GM12873 (cell line): Measurements from ENCODE around the gene CAMK1D.

Experiments used
- TF ChIP-seq, protein P1 (sequence below): IDR thresholded peaks from 2 replicates; pipeline ENCODE4 v1.5.1; 2012; ENCODE audit warnings: low read depth, mild to moderate bottlenecking, moderate library complexity, low read length, control low read depth; ENCODE audit not compliant: insufficient read depth; ENCODE audit errors: missing control alignments

The CAMK1D gene

DNA sequence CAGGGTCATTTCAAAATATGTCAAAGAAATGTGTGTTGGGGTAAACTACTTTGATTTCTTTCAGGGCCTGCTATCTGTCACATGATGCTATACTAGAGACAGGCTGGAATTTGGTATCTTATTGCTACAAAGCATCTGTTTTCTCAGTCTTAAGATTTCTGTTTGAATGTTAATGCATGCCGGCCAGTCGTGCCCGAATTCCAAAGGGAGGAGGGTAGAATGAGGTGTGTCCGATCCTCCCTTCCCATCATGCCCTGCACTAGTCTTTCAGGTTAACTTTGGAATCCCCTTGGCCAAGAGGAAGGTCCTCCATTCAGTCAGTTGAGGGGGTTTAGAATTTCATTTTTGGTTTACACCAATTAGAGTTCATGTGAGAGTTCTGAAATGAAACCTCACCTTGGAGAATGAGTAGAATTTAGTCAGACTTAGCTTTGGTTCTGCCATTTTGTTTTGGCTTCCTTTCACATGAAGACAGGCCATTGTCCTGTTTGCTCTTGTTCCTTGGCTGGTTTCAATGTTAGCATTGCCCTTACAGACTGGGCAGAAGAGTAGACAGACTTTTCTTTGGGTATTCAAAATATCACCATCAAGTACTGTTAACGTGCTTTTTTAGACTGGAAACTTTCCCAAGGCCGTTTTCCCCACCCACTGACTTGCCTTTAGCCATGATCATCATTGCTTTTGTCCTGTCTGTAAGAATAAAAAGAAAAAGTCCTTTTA lies 95.8 kb downstream of the CAMK1D start:
- TF ChIP-seq, protein P1, sequence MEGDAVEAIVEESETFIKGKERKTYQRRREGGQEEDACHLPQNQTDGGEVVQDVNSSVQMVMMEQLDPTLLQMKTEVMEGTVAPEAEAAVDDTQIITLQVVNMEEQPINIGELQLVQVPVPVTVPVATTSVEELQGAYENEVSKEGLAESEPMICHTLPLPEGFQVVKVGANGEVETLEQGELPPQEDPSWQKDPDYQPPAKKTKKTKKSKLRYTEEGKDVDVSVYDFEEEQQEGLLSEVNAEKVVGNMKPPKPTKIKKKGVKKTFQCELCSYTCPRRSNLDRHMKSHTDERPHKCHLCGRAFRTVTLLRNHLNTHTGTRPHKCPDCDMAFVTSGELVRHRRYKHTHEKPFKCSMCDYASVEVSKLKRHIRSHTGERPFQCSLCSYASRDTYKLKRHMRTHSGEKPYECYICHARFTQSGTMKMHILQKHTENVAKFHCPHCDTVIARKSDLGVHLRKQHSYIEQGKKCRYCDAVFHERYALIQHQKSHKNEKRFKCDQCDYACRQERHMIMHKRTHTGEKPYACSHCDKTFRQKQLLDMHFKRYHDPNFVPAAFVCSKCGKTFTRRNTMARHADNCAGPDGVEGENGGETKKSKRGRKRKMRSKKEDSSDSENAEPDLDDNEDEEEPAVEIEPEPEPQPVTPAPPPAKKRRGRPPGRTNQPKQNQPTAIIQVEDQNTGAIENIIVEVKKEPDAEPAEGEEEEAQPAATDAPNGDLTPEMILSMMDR, result no peak

DNA sequence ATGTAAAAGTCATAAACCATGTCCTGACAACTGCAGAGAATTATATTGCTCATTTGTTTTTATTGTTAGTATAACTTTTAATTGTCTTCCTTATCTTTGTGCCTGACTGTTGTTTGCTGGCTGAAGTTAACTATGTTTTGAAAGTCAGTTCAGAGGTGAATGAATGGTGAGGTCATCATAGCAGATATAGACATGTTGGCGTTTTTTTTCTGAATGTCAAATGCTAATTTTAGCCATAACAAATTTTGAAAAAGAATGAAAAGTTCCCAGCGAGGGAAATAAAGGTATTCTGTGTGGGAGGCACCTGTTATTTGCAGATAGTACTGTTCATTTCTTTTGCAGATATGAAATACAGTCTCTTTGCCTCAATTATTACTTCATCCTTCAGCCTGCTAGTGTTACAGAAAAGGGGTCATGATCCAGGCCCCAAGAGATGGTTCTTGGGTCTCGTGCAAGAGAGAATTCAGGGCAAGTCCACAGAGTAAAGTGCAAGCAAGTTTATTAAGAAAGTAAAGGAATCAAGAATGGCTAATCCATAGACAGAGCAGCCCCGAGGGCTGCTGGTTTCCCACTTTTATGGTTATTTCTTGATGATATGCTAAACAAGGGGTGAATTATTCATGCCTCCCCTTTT lies 96.5 kb downstream of the CAMK1D start:
- TF ChIP-seq, protein P1, result no peak

DNA sequence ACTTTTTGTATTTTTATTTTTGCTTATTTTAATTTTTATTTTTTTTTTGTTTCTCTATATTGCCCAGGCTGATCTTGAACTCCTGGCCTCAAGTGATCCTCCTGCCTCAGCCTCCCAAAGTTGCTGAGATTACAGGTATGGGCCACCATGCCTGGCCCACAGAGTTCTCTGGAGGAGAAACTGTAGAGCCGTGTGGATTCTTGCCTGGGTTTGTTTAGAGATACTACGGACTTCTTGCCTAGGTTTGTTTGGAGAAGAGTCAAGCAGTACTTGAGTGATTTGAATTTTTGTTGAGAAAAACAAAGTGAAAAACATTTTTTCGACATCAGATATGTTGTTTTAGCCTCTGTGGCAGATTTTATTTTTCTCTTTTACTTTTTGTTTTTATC lies 99.0 kb downstream of the CAMK1D start:
- TF ChIP-seq, protein P1, result no peak

DNA sequence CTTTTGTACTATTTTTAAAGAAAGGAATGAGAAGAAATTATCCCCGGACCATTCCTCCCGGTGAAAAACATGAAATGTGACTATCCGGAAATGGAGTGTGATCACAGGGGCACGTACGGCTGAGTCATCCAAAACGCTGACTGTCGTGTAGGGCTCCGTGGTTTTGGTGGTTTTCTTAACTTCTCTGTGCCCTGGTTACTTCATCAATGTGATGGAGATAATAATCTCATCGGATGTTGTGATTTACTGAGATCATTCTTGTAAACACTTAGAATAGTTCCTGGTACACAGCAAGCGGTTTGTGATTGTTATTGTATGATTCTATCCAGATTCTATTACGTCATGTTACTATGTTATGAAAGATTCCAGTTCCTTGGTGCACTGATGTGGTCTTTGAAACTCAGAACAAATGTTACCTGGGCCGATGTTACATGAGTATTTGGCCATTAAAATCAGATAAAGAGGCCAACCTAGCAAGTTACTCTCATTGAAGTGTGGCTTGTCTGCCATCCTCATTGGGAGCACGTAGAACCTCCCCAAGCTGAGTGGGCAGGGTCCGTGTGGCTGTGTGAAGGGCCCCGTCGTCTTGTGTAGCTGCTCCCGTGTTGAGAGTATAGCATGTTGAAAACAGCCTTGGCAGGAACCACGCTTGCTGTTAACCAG lies 99.5 kb downstream of the CAMK1D start:
- TF ChIP-seq, protein P1, result no peak

DNA sequence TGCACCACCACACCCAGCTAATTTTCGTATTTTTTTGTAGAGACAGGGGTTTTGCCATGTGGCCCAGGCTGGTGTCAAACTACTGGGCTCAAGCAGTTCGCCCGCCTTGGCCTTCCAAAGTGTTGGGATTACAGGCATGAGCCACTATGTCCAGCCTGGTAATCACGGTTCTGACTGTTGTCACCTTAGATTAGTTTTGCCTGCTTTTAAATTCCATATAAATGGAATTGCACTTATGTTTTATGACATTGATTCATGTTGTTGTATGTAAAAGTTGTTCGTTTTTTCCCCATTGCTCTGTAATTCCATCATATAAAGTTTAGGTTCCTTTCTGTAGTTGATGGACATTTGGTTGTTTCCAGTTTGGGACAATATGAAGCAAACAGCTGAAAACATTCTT lies 106.0 kb downstream of the CAMK1D start:
- TF ChIP-seq, protein P1, result no peak

DNA sequence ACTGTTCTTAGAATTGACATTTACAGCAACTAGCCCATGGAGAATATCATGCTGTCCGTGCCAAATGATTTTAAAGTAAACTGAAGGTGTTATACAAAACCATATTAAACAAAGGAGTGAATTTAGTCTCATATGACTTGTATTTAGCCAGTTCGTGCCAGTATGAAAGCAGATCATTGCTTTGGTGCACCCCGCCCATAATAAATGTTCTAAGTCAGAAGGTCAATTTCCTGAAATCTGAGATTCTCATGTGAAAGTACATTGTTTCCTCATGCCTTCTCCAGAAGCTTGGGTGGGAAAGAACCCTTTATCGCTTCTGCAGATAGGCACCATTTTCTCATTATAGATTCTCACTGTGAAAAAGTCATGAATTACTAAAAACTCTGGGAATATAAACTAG lies 106.4 kb downstream of the CAMK1D start:
- TF ChIP-seq, protein P1, result no peak

DNA sequence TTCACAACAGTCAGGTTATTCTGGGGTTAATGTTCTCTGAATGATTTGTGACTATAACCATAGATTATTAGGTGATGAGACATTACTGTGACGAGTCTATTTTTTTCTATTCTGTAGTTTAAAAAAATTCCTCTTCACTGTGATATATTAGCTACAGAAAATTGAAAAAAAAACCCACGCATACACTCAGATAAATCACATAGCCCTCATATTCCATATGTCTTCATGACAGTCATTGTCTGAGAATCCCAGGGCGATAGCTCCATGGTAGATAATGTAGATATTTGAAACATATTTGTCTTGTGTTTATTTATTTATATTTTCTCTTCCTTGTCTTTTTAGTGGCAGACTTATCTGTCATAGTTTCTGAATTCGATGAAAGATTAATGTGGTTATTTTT lies 110.0 kb downstream of the CAMK1D start:
- TF ChIP-seq, protein P1, result no peak
